HG03066 (cell line): ENCODE data around the gene FAM163B.

ENCODE experiments used
- ATAC-seq: cut with Tn5 transposase; IDR thresholded peaks from one replicate; pipeline ENCODE4 v1.9.1; 2021; ENCODE audit warnings: low read depth; ENCODE audit not compliant: unreplicated experiment

The FAM163B gene

DNA sequence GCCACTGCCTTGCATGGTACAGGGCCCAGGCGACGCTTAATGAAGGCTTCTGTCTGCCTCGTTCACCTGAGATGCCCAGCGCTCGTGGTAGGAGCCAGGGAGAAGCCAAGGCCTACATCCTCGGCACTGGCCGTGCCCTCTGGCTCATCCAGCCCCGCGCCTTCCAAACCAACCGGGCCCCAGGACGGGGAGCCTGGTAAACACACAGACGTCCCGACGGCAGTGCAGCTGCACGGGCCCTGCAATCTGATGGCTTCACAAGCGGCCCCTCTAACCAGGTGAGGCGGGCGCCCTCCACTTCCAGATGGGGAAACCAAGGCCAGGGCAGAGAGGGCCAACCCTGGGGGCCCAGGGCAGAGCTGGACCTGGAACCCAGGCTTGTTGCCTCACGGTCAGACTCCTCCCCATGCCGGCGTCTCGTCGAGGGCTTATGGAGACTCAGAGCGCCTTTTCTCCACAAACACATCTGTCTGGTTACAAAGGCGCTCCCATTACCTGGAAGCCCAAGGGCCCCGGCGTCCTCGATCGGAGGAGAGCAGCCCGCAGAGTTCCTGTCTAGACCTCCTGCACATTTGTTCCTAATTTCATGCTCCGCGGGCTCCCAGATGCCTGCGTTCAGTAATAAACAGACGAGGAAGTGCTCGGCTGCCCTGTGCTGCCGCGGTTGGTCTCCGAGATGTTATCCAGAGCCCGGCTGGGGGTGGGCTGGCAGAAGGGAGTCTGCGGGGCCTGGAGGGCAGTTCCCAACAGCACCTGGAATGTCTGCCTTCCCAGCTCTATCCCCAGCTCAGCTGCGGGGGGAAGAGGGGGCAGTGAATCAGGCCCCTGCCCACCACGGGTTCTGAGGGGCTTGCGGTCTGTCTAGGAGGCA, 23.5 kb downstream of the FAM163B start:
- no peak for ATAC-seq

DNA sequence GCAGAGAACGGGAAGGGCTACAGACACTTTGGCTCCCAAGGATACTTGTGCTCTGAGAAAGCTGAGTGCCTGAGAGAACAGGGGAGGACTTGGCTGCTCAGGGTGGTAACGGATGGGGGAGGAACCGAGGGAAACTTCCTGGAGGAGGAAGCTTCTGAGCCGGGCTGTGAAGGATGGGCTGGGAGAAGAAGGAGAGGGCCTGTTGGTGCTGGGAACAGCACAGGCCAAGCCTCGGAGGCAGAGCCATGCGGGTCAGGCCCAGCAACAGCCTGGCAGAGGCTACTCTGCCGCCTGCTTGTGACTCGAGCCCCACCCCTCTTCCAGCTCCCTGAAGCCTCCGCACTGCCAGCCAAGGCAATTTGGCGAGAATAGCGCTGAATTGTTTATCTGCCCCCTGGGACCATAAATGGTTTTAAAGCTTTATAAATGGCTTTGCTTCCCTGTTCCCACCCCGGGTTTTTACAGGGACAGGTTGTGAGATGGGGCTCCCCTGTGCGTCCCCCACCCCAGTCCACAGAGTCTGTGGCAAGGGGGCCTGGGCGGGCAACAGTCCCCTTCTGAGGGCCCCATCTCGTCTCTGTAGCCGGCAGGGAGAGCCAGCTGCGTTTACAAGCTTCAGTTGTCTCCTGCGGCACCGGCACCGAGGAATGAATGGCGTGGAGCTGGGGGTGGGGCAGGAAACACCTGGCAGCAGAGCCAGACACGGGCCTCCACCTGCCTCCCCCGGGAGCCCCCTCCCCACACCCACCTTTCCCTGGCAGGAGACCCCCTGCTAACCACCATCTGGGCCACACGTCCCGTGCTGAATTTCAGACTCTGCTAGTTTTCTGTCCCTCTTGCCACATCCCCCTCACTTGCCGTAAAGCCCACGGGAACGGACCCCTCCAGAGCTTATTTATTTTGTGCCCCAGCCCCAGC, 24.4 kb downstream of the FAM163B start:
- no peak for ATAC-seq

DNA sequence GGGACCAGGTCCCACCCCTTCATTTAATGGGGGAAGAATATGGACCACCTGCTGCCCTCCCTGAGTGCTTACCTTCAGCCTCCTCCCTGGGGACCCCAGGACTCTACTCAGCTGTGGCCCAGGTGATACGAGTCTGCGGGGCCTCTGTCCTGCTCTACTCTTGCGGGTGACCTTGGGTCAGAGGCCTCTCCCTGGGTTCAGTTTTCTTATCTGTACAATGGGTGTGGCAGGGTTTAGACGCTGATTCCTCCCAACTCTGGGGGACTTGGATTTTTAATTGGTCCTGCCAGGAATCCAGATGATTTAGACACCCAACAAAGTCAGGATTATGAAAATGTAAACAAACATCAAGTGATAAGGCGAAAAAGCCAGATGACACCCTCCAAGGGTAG, 25.0 kb downstream of the FAM163B start:
- no peak for ATAC-seq

DNA sequence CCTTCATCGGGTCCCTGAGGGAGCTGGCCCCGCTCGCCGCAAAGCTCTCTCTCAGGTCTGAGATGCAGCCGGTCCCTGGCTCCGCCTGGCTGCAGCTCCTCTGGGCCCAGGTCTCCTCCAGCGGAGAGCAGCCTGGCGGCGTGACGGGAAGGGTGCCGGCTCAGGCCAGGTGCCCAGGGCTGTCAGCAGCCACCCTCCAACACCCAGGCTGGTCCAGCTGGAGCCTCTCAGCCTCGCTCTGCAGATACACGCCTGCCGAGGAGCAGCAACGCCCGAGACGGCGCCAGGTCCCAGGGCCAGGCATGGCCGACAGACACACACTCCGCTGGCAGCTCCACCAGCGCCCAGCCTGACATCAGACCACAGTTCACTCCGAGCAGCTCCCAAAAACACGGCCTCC, 25.6 kb downstream of the FAM163B start:
- no peak for ATAC-seq

DNA sequence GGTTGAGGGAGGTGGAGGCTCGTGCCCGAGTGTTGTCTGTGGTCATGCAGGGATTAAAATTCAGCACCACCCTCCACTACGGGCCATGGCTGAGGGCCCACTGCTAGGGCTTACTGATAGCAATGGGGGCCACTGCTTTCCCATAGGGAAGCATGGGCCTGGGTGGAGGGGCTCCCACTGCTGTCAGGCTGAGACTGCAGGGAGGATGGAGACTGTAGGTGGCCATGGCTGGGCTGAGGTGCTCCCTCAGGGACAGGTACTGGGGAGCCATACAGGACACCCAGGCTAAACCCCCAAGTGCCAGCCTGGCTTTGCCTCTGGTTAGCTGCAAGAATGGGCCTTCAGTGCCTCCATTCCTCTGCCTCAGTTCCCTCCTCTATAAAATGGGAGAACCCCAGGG, 26.1 kb downstream of the FAM163B start:
- ATAC-seq, result no peak

DNA sequence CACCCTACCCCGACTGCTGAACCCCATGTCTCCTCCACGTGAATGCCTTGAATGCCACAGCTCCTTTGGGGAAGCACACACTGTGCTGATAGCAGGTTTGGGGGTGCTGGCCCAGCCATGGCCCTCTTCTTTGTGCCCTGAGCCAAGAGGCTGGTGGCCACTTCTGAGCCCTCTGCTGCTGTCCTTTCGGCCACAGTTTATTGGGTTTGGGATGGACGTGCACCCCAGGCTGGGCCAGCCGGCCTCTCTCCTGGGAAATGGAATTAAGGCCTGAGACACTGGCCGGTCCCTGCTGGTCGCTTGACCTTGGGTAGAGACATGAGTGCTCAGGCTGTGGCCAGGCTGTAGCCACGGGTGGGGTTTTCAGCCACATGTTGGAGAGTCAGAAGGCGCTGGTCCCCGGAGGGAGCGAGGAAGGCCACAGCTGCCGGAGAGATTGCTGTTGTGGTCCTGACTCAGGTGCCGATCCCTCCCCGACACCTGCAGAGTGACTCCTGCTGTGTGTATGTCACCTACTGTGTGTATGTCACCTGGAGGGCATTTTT, 26.6 kb downstream of the FAM163B start:
- ATAC-seq, result no peak

DNA sequence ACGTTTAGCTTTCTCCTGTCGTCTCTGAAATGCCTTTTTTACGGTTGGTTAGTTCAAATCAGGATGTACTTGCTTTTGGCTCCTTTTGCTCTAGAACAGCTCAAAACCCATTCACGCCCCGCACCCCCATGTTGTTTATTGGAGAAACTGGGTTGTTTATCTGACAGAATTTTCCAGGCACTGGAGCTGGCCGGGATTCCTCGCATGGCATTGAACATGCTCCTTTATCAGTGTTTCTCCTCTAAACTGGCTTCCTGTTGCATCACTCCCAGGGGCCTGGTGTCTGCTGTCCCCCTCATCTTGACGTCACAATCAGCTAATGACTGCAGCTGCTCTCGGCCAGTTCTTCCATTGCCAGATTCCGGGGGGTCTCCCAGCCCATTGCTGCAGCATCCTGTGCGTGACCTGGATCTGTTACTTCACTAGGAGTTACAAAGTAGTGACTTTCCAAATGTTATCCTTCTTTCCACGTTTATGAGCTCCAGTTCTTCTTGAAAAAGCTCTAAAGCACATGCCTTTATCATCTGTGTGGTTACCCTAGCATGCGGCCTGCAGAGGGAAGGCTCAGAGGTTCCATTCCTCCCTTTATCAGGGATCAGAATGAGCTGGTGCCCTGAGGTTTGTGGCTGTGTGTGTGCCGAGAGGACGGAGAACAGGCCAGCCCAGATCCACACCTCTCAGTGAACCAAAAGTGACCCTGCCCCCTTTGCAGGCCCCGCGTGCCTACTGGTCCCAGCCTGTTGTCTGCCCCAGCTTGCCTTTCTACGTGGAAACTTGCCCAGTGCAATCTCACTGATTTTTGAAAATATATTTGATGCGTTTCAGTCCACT, 27.5 kb downstream of the FAM163B start:
- ATAC-seq, result no peak

DNA sequence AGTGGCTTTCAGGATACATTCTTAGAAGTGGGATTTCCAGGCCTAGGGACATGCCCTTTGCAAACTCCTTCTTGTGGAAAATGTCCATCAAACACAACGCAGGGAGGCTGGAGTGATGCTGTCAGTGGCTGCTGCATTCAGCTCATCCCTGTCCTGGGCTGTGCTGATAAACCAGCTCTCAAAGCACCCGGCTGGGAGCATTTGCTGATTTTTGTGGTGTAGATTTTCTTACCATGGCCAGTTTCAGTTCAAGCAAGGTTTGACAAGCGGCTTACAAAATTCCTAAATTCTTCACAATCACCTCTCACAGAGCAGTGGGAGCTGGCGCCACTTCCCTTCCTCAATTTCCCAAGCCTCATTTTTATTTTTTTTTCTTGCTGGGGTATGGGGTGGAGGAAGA, 28.2 kb downstream of the FAM163B start:
- ATAC-seq, result no peak

DNA sequence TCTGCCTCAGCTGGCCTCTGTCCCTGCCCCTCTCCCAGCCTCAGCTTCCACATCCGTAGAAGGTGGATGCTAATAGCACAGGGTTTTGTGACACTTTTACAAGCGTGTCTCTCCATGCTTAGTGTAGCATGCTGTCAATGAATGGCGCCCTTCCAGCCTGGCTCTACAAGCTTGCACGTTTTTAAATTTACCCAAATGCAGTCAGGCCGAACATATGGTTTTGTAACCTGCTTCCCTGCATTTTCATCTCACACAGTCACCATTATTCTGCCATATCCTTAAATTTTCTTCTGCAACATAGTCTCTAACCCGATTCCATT, 28.8 kb downstream of the FAM163B start:
- no peak for ATAC-seq

DNA sequence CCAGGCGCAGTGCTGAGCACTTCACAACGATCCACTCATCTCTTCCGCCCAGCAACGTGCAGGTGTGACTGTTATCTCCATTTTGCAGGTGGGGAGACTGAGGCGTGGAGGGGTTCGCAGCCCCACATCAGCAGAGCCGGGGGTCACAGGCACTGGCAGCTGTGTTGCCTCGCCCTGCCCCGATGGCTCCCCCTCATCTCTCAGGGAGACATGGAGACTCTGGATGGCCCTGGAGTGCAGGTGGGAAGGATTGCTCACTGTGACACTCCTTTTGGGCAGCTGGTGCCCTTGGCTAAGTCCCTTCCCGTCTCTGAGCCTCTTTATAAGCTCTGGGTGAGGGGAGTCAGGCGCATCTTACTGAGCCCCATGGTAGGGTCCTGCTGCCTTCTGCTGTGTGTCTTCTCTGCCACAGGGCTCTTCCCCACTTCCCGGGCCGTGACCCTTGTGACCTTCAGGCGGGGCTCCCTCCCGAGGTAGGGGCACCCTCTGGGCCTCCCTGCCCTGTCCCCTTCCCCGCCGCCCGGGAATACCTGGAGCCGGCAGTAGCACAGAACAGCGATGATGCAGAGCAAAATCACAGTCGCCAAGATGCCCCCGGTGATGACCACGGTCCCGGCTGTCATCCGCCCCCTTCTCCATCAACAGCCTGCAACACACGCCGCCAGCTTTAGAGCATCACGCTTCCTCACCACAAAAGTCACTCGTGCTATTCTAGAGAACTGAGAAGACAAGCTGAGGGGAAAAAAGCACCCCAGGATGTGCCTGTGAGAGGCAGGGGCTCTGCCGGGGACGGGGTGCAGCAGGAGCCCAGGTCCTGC, 29.4 kb downstream of the FAM163B start:
- no peak for ATAC-seq

DNA sequence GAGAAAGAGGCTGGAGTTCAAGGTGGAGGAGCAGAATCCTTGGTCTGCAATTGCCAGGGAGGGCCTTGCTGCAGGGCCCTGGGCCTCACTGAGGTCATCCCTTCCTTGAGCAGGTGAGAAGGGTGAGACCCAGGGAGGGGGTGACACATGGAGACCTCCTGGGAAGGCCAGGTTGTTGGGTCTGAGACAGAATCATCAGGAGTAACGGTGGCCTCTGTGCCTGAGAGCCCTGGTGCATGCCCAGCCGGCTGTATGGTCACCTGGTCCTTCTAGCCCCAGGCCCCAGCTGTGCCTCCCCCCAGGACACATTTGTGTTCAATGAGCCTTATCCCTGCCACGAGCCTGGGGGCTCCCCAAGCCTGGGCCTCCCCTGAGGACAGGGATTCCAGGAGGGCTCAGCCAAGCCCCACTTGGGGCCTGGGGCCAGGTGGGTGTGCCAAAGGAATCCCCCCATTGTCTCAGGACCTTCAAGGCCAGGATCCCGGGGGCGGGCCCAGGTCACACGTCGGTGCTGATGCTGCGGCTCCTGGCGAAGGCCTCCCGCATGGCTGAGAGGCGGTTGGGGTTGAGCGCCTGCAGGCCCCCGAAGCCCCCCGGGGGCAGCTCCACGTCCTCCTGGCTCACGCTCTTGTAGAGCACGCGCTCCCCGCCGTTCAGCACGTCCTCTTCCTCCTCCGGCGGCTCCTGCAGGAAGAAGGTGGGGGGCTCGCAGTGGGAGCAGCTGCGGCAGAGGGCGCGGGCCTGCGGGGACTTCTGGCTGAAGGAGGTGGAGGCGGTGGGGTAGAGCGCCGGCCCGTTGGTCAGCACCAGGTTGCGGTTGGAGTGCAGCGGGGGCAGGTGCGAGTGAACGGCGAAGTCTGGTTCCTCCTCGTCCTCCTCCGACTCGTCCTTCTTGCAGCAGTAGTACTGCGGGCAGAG, 30.4 kb downstream of the FAM163B start:
- ATAC-seq, result no peak

DNA sequence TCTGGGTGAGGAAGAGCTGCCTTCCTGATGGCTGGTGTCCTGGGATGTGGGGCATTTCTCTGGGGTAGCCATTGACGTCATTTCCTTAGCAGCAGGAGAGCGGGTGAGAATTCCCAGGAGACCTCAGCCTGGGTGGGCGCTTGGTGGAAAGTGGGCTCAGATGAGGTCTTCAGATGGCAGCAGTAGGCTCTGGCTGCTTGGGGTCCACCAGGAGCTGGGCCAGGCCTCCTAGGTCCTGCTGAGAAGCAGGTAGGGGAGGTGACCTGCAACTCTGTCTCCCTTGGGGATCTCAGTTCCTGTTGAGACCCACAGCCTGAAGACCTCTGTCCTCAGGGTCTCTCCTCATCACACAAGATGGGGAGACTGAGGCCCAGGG, 31.5 kb downstream of the FAM163B start:
- ATAC-seq, result no peak

DNA sequence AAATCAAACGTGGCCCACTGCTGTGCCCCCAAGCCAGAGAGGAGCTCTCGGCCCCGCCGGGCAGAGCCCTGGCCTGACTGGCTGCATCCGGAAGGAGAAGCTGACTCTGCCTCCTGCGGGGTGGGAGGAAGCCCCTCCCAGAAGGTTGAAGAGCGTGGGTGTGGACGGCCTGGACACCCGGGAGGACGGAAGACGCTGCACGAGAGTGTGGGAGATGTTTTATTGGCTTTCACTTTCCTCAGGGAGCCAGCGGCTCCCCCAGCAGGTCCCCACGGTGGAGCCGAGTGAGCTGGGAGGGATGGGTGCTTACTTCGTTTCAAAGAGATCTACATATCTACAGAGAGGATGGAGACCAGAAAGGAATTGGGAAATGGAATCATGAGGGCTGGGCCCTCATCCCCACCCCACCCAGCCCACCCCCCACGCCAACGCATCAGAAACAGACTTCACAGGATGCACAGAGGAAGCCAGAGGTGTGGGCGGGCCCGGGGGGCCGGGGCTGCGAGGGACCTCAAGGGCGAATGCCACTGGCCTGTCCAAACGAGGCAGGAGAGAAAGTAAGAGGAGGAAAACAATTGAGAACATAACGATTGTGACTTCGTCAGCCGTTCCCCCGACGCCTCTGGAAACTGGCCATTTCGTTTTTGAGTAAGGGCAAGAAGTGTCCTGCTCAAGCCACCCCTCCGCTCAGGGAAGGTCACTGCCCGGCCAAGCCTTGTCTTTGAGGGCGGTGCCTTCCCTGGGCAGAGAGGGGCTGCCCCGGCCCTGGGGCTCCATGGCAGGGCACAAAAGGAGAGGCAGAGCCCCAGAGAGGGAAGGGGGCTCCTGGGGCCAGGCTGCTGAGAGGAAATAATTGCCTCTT, 32.1 kb downstream of the FAM163B start:
- ATAC-seq, result no peak

DNA sequence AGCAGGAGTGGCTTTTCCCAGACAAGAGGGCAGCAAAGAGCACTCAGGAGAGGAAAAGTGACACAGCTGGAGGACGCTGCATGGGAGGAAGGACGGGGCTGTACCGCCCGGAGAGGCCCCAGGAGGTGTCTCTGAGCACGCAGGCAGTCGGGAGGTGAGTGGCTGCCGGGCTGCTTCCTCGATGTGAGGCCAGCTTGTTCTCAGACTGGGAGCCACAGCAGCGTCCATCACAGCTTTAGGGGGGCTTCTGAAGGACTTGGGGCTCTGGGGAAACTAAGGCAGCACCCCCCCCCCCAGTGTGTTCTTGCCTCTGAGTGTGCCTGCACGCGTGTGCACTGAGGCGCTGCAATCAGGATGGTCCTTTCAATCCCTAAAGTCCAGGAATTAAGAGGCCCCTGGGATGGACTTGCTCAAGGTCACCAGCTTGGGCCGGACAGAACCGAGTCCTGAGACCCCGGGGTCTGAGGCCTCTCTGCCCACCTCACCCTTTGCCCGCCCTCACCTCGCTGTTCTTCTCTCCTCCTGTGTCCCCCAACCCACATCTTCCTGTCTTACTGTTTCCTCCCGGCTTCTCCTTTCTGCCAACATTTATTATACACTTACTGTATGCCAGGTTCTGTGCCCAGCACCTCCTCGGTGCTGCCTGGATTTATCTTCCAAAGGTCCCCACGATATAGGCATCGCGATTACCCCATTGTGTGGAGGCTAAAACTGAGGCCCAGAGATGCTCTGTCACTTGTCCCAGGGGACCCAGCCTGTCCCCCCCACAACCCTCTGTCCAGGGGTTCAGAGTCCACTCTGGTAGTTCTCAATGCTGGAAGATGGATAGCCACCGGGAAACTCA, 32.9 kb downstream of the FAM163B start:
- ATAC-seq, result no peak

DNA sequence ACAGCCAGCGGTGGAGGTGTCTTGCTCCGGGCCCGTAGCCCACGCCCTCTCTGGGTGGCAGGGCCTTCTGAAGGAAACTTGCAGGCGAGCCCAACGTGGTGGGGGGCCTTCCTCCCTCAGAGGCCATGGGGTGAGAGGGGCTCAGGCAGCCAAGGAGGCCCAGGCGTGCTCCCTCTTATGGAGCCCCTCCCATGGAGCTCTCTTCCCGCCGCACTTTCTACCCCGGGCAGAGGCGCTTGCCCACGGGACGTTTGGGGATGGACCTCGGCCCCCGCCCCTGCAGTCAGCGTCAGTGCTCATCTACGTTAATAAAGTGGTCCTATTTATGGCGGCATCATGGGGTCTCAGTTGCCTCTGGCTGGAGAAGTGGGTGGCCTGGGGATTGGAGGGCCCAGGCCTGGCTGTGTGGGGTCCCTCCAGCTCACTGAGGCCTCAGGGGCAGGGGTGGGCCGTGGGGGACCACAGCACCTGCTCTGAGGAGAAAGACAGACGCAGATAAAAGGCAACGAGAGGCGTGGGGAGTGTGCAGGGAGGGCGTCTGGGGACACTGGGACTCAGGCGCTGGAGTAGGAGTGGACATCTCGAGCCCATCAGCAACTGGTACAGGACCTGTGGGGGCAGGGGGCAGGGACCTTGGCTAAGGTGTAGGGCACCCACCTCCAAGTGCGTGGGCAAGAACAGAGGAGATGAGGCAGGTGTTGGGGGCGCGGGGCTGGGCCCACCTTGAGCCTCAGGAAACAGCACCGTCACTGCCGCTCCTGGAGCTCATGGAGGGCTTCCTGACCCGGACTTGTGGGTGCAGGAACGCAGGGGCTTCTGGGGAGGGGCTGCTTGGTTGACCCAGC, 33.8 kb downstream of the FAM163B start:
- ATAC-seq, result no peak

DNA sequence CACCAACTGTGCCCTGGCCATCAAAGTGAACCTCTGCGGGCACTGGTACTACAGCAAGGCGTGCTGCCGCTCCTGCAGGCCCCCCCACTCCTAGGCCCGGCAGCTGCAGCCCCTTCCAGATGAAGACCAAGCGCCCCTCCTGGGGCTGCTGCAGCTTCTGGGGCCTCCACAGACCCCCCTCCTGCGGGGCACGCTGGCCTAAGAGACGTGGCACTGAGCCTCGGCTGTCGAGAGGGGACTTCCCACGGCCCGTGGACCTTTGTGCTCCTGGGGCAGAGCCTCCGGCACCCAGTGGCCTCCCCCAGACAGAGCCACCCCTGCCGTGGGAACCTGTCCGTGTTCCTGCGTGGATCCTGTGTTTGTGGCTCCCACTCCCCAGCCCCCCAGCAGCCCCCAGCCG, 34.4 kb downstream of the FAM163B start:
- no peak for ATAC-seq
